HuH-7.5 (cell line): ENCODE measurements around the gene PRKCE.

Experiments used
- DNase-seq: peaks from one replicate; pipeline ENCODE4 v3.0.0; 2011; ENCODE audit warnings: low spot score

The PRKCE gene

GRCh38 chr2:46147626-46148368 lies 496.3 kb downstream of the PRKCE start:
- no peak for DNase-seq

GRCh38 chr2:46148369-46148736 lies 496.9 kb downstream of the PRKCE start:
- DNase-seq: no peak

GRCh38 chr2:46150445-46150955 lies 499.0 kb downstream of the PRKCE start:
- no peak for DNase-seq

GRCh38 chr2:46151577-46151976 lies 500.1 kb downstream of the PRKCE start:
- DNase-seq: no peak

GRCh38 chr2:46153996-46154753 lies 502.7 kb downstream of the PRKCE start:
- DNase-seq: no peak

- no peak for DNase-seq
Observed at GRCh38 chr2:46157072-46157965, 505.8 kb downstream of the PRKCE start.

- no peak for DNase-seq
Observed at GRCh38 chr2:46157966-46158310, 506.5 kb downstream of the PRKCE start.

GRCh38 chr2:46158661-46159060 lies 507.2 kb downstream of the PRKCE start:
- DNase-seq: no peak

GRCh38 chr2:46160326-46160725 lies 508.9 kb downstream of the PRKCE start:
- DNase-seq: no peak

- DNase-seq: no peak
Observed at GRCh38 chr2:46161315-46161714, 509.8 kb downstream of the PRKCE start.

GRCh38 chr2:46161911-46162310 lies 510.4 kb downstream of the PRKCE start:
- no peak for DNase-seq

- DNase-seq: no peak
Observed at GRCh38 chr2:46162329-46163097, 511.0 kb downstream of the PRKCE start.

GRCh38 chr2:46163098-46163430 lies 511.6 kb downstream of the PRKCE start:
- no peak for DNase-seq

- peak; percentile 29 for DNase-seq
Observed at GRCh38 chr2:46163804-46164528, 512.5 kb downstream of the PRKCE start.

- no peak for DNase-seq
Observed at GRCh38 chr2:46164529-46165301, 513.2 kb downstream of the PRKCE start.

- DNase-seq: no peak
Observed at GRCh38 chr2:46165916-46166315, 514.4 kb downstream of the PRKCE start.

- DNase-seq: no peak
Observed at GRCh38 chr2:46167406-46167805, 515.9 kb downstream of the PRKCE start.

- DNase-seq: no peak
Observed at GRCh38 chr2:46167924-46168323, 516.4 kb downstream of the PRKCE start.

GRCh38 chr2:46169467-46169866 lies 518.0 kb downstream of the PRKCE start:
- no peak for DNase-seq

GRCh38 chr2:46170026-46170425 lies 518.6 kb downstream of the PRKCE start:
- no peak for DNase-seq
